ENCODE data around the gene AACS.
A peak's percentile ranks its signal among the peaks of the same experiment; 100 is the strongest.
"Not testable (repeated sequence)": the region's sequence is repeated elsewhere in the genome, so short reads cannot be mapped to it uniquely, and the experiment has no call there.

The AACS gene, protein sequence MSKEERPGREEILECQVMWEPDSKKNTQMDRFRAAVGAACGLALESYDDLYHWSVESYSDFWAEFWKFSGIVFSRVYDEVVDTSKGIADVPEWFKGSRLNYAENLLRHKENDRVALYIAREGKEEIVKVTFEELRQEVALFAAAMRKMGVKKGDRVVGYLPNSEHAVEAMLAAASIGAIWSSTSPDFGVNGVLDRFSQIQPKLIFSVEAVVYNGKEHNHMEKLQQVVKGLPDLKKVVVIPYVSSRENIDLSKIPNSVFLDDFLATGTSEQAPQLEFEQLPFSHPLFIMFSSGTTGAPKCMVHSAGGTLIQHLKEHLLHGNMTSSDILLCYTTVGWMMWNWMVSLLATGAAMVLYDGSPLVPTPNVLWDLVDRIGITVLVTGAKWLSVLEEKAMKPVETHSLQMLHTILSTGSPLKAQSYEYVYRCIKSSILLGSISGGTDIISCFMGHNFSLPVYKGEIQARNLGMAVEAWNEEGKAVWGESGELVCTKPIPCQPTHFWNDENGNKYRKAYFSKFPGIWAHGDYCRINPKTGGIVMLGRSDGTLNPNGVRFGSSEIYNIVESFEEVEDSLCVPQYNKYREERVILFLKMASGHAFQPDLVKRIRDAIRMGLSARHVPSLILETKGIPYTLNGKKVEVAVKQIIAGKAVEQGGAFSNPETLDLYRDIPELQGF
- total RNA-seq = 13.2 to 33.7 (median 22.6) reads per million in 9 experiments

DNA sequence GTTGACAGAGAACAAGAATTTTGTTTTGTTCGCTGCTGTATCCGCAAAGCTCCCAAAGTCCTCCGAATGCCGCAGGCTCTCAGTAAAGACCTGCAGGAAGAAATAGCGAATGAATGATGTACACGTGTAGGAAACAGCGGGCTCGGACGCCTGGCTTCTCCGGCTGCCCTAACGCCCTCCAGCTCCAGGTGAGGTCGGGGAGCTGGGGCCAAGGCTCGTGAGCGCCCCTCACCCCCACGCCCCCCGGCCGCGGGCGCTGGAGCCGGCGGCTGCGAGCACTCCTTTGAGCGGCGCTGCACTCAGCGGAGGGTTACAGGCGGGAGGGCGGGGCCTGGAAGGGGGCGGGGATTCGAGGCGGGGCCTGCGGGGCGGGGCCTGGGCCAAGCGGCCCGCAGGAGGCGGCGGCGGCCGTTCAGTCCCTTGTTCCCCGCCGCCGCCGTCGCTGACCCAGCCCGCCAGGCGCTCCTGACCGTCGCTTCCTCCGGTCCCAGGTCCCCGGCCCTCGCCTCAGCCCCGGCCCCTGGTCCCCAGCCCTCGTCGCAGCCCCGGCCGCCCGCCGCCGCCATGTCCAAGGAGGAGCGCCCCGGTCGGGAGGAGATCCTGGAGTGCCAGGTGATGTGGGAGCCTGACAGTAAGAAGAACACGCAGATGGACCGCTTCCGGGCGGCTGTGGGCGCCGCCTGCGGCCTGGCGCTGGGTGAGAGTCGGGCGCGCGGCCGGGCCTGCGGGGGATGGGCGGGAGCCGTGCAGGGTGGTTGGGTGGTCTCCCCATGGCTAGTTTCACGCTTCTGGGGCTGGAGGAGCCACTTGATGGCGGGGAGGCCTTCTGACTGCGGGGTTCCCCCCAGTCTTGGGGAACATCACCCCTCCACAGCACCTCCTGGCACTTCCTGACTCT lies at the start of gene AACS:
Gene AACS, plus strand, starts transcription at position 415 of the 898 bp plus-strand sequence. Its CDS starts 150 bp downstream, at position 565.
- Mint-ChIP-seq H3K27me3 (peaks cover 0 to 9% of the 10 kb centered on the region in 2 donors), H3K36me3 (ENCODE audit: insufficient read depth) (peaks cover 4% of the 10 kb centered on the region), H3K9me3 (no peaks in the 10 kb centered on the region), H3K27ac (peak within 1 kb of the TSS; percentile 77 to 87), H3K4me1 (ENCODE audit: low read depth in 2 of 2) (peaks cover 12 to 23% of the 10 kb centered on the region in 2 donors), H3K4me3 (peak within 1 kb of the TSS; percentile 62 to 81)
- ATAC-seq (replicated peaks) = peak; percentile 94
- peak; percentile 49 to 62 (median 56) for DNase-seq

DNA sequence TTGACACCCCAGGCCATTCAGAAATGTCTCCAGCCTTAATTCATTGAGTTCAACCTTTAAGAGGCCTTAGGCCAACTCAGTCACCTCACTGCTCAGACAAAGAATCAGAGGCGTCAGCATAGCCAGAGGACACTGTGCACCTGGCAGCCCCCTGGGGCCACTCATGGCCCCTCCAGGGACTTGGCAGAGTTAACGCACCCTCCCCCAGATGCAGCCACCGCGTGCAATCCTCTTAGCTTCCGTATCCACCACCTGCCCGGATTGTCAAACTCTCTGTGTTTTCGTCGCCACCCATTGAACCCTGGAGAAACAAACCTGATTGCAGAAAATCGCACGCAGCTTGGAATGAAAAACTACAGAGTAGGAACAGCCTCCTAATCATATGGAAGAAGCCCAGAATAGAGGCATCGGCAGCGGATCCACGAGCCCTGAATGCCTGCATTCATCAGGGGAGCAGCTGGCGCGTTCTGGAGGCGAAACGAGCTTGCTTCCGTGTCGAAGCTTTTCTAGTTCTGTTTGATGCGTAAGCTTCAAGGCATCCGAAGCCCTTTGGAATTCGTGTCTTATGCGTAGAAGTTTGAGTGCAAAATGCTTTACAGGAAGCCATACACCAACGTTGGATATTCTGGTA lies 49.4 kb upstream of the AACS start:
- Mint-ChIP-seq H3K4me1 (ENCODE audit: low read depth in 2 of 2) (no peaks in the 10 kb centered on the region), H3K9me3 (no peaks in the 10 kb centered on the region), H3K4me3 (no peak overlapping the region), H3K27ac (peak overlapping the region in 1 of 2 donors; percentile 66), H3K27me3 (no peaks in the 10 kb centered on the region), H3K36me3 (ENCODE audit: insufficient read depth) (no peaks in the 10 kb centered on the region)
- ATAC-seq (replicated peaks) (no peak), DNase-seq (no peak)

- H3K4me1 Mint-ChIP-seq (ENCODE audit: low read depth in 2 of 2) = no peaks in the 10 kb centered on the region
- H3K9me3 Mint-ChIP-seq = no peaks in the 10 kb centered on the region
- H3K27me3 Mint-ChIP-seq = no peaks in the 10 kb centered on the region
- no peaks in the 10 kb centered on the region for H3K36me3 Mint-ChIP-seq (ENCODE audit: insufficient read depth)
- no peak for DNase-seq
- H3K4me3 Mint-ChIP-seq = no peak overlapping the region
- H3K27ac Mint-ChIP-seq = no peak overlapping the region
- no peak for ATAC-seq (replicated peaks)
Observed at GRCh38 chr12:125017801-125018200, 47.4 kb upstream of the AACS start.

- H3K27ac Mint-ChIP-seq = no peak overlapping the region
- H3K4me1 Mint-ChIP-seq (ENCODE audit: low read depth in 2 of 2) = no peaks in the 10 kb centered on the region
- H3K4me3 Mint-ChIP-seq = no peak overlapping the region
- no peak for DNase-seq
- no peaks in the 10 kb centered on the region for H3K36me3 Mint-ChIP-seq (ENCODE audit: insufficient read depth)
- no peak for ATAC-seq (replicated peaks)
- no peaks in the 10 kb centered on the region for H3K9me3 Mint-ChIP-seq
- no peaks in the 10 kb centered on the region for H3K27me3 Mint-ChIP-seq
Observed at GRCh38 chr12:125018356-125018755, 46.9 kb upstream of the AACS start.

DNA sequence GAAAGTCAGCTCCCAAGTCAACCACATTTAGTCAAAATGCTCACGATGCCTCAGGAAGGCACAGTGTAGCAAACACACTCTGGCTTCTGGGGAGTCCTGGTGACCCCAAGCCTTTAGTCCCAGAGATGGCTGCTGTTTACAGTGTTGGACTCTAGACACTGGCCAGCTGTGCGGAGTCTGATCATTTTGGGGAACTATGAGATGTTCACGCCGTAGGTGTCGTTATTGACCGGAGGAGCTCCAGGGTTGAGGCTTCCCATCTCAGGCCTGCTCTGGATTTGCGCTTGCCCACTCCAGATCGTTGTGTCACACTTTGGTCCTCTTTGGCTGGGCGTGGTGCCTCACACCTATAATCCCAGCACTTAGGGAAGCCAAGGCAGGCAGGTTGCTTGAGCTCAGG lies 44.1 kb upstream of the AACS start:
- H3K27me3 Mint-ChIP-seq = no peaks in the 10 kb centered on the region
- no peak overlapping the region for H3K27ac Mint-ChIP-seq
- H3K4me3 Mint-ChIP-seq = no peak overlapping the region
- no peak for ATAC-seq (replicated peaks)
- H3K36me3 Mint-ChIP-seq (ENCODE audit: insufficient read depth) = no peaks in the 10 kb centered on the region
- no peaks in the 10 kb centered on the region for H3K4me1 Mint-ChIP-seq (ENCODE audit: low read depth in 2 of 2)
- H3K9me3 Mint-ChIP-seq = no peaks in the 10 kb centered on the region
- DNase-seq = no peak

GRCh38 chr12:125021771-125022170 lies 43.5 kb upstream of the AACS start:
- no peak overlapping the region for H3K4me3 Mint-ChIP-seq
- ATAC-seq (replicated peaks) (no peak), DNase-seq (no peak)
- no peak overlapping the region for H3K27ac Mint-ChIP-seq
- no peaks in the 10 kb centered on the region for H3K27me3 Mint-ChIP-seq
- no peaks in the 10 kb centered on the region for H3K9me3 Mint-ChIP-seq
- no peaks in the 10 kb centered on the region for H3K4me1 Mint-ChIP-seq (ENCODE audit: low read depth in 2 of 2)
- no peaks in the 10 kb centered on the region for H3K36me3 Mint-ChIP-seq (ENCODE audit: insufficient read depth)

DNA sequence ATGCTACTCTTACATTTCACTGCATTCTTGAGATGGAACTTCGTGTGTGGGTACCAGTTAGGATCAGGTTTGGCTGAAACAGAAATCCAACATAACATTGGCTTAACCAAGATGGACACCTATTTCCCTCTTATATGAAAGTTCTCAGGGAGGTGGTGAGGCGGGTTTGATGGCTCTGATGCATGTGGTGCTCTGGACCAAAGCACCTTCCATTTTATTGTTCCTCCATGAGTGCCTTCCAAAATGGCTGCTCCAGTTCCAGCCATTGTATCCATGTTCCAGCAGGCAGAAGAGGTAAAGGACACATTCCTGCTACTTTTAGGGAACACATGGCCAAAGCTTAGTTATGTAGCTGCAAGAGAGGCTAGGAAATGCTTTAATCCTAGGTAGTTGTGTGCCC lies 42.2 kb upstream of the AACS start:
- ATAC-seq (replicated peaks) = no peak
- no peaks in the 10 kb centered on the region for H3K9me3 Mint-ChIP-seq
- H3K4me3 Mint-ChIP-seq = no peak overlapping the region
- H3K27me3 Mint-ChIP-seq = no peaks in the 10 kb centered on the region
- no peak for DNase-seq
- H3K4me1 Mint-ChIP-seq (ENCODE audit: low read depth in 2 of 2) = no peaks in the 10 kb centered on the region
- no peak overlapping the region for H3K27ac Mint-ChIP-seq
- no peaks in the 10 kb centered on the region for H3K36me3 Mint-ChIP-seq (ENCODE audit: insufficient read depth)

DNA sequence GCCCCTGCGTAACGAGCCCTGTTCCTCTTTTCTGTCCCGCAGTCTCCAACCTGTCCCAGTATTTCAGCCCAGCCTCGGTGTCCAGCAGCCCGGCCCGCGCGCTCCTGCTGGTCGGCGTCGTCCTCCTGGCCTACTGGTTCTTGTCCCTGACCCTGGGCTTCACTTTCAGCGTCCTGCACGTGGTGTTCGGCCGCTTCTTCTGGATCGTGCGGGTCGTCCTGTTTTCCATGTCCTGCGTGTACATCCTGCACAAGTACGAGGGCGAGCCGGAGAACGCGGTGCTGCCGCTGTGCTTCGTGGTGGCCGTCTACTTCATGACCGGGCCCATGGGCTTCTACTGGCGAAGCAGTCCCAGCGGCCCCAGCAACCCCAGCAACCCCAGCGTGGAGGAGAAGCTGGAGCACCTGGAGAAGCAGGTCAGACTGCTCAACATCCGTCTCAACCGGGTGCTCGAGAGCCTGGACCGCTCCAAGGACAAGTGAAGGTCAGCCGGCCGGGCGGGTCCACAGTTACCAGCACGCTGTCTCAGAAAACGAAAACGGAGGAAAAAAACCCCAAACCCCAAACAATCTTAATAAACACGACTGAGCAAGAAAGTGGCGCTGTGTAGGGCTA lies 40.2 kb upstream of the AACS start:
- Mint-ChIP-seq H3K9me3 (no peaks in the 10 kb centered on the region), H3K27me3 (no peaks in the 10 kb centered on the region), H3K4me1 (ENCODE audit: low read depth in 2 of 2) (no peaks in the 10 kb centered on the region), H3K4me3 (no peak overlapping the region), H3K36me3 (ENCODE audit: insufficient read depth) (no peaks in the 10 kb centered on the region), H3K27ac (no peak overlapping the region)
- DNase-seq = no peak
- ATAC-seq (replicated peaks) = no peak

DNA sequence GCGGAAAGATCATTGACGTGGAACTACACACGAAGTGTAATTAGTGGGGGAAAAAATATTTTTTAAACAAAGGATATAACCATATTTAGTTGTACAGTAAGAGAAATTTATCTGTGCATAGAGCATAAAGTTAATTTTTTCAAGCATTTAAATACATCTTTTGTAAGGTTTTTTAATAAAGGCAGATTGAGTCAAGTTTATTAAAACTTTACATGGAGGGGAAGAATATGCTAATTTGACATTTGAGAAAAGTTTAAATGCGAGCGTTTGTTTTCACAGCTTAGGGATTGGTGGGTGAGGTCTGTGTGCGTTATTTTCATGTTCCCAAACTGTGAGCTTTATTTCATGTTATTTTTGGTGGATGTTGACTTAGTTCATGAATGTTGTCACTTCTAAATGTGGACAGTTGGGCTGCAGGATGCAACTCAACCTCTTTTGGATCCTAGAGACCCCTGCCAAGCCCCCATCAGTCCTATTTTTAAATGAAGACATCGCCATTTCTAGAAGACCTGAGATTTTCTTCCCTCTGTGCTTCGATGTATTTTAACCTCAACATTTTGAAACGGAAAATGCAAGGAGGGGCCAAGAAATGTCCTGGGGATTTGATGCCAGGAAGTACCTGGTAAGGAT lies 39.5 kb upstream of the AACS start:
- no peaks in the 10 kb centered on the region for H3K27me3 Mint-ChIP-seq
- H3K9me3 Mint-ChIP-seq = no peaks in the 10 kb centered on the region
- no peaks in the 10 kb centered on the region for H3K36me3 Mint-ChIP-seq (ENCODE audit: insufficient read depth)
- no peak overlapping the region for H3K4me3 Mint-ChIP-seq
- no peak overlapping the region for H3K27ac Mint-ChIP-seq
- no peak for ATAC-seq (replicated peaks)
- H3K4me1 Mint-ChIP-seq (ENCODE audit: low read depth in 2 of 2) = no peaks in the 10 kb centered on the region
- DNase-seq = no peak

GRCh38 chr12:125028106-125028505 lies 37.1 kb upstream of the AACS start:
- DNase-seq = no peak

GRCh38 chr12:125029761-125030358 lies 35.4 kb upstream of the AACS start:
- Mint-ChIP-seq H3K4me1 (ENCODE audit: low read depth in 2 of 2) (no peaks in the 10 kb centered on the region), H3K27ac (no peak overlapping the region), H3K27me3 (no peaks in the 10 kb centered on the region), H3K9me3 (no peaks in the 10 kb centered on the region), H3K36me3 (ENCODE audit: insufficient read depth) (no peaks in the 10 kb centered on the region), H3K4me3 (no peak overlapping the region)
- DNase-seq = no peak
- no peak for ATAC-seq (replicated peaks)

More at GRCh38 chr12:125028106-125028505, 37.1 kb upstream of the AACS start:
- H3K9me3 Mint-ChIP-seq = no peaks in the 10 kb centered on the region
- no peak overlapping the region for H3K27ac Mint-ChIP-seq
- ATAC-seq (replicated peaks) = no peak
- no peaks in the 10 kb centered on the region for H3K36me3 Mint-ChIP-seq (ENCODE audit: insufficient read depth)
- no peak overlapping the region for H3K4me3 Mint-ChIP-seq
- no peaks in the 10 kb centered on the region for H3K4me1 Mint-ChIP-seq (ENCODE audit: low read depth in 2 of 2)
- H3K27me3 Mint-ChIP-seq = no peaks in the 10 kb centered on the region

- H3K27ac Mint-ChIP-seq; ATAC-seq (replicated peaks); DNase-seq; H3K27me3 Mint-ChIP-seq; H3K4me1 Mint-ChIP-seq (ENCODE audit: low read depth in 2 of 2); H3K36me3 Mint-ChIP-seq (ENCODE audit: insufficient read depth); H3K4me3 Mint-ChIP-seq; H3K9me3 Mint-ChIP-seq: not testable (repeated sequence)
Observed at GRCh38 chr12:125031471-125031870, 33.8 kb upstream of the AACS start.
